ENCODE results near the gene RADX. TPM values are rescaled to one million over a fixed set of nuclear protein-coding genes. Genes with fewer than 3 reads are reported as not detected.

RADX gene
- total RNA-seq, 2 experiments from 2014 or later, result 8.1 to 9.4 TPM

GRCh38 chrX:106698693-106699092 lies 86.9 kb downstream of the RADX start:
- no peak overlapping the region for H3K27ac Mint-ChIP-seq
- no peaks in the 10 kb centered on the region for H3K4me1 Mint-ChIP-seq (ENCODE audit: low read depth)
- intact Hi-C loops (cut with DNase I, micrococcal nuclease), result no loop called here
- TF ChIP-seq CTCF (IDR thresholded peaks at IDR 0.05), result no peak
- Histone ChIP-seq H3K4me1 (ENCODE audit: insufficient read depth, low read length) (no peaks in the 10 kb centered on the region), H3K27ac (ENCODE audit: low read depth in 1 of 2, low read length in 2 of 2) (no peak overlapping the region), H3K9me3 (ENCODE audit: control insufficient read depth in 1 of 2, insufficient read depth in 1 of 2, low read length in 2 of 2) (no peaks in the 10 kb centered on the region), H3K27me3 (ENCODE audit: control insufficient read depth in 1 of 2, insufficient read depth in 2 of 2, low read length in 2 of 2) (no peaks in the 10 kb centered on the region), H3K36me3 (ENCODE audit: insufficient read depth, low read length) (no peaks in the 10 kb centered on the region), H3K4me3 (ENCODE audit: low read length) (no peak overlapping the region)
- no peaks in the 10 kb centered on the region for H3K36me3 Mint-ChIP-seq (ENCODE audit: low read depth)
- ATAC-seq (ENCODE audit: poor library complexity) (no peak), DNase-seq (no peak)
- POLR2A ChIA-PET, result no interaction called here
- CTCF ChIA-PET, result no interaction called here
- H3K9me3 Mint-ChIP-seq, result no peaks in the 10 kb centered on the region
- peaks cover 9% of the 10 kb centered on the region for H3K27me3 Mint-ChIP-seq
- no peak overlapping the region for H3K4me3 Mint-ChIP-seq

- CTCF ChIA-PET, result no interaction called here
- POLR2A ChIA-PET, result no interaction called here
- intact Hi-C loops (cut with DNase I, micrococcal nuclease), result no loop called here
- H3K27ac ChIP-seq (ENCODE audit: low read depth in 1 of 2, low read length in 2 of 2), result no peak overlapping the region
- no peak for TF ChIP-seq CTCF (IDR thresholded peaks at IDR 0.05)
- DNase-seq, result no peak
- H3K4me3 Mint-ChIP-seq, result no peak overlapping the region
- no peak overlapping the region for H3K4me3 ChIP-seq (ENCODE audit: low read length)
- H3K27ac Mint-ChIP-seq, result no peak overlapping the region
- H3K4me1 ChIP-seq (ENCODE audit: insufficient read depth, low read length), result no peaks in the 10 kb centered on the region
- H3K9me3 ChIP-seq (ENCODE audit: control insufficient read depth in 1 of 2, insufficient read depth in 1 of 2, low read length in 2 of 2), result no peaks in the 10 kb centered on the region
- ATAC-seq (ENCODE audit: poor library complexity), result no peak
- no peaks in the 10 kb centered on the region for H3K36me3 ChIP-seq (ENCODE audit: insufficient read depth, low read length)
- no peaks in the 10 kb centered on the region for H3K9me3 Mint-ChIP-seq
- no peaks in the 10 kb centered on the region for H3K36me3 Mint-ChIP-seq (ENCODE audit: low read depth)
- no peaks in the 10 kb centered on the region for H3K27me3 ChIP-seq (ENCODE audit: control insufficient read depth in 1 of 2, insufficient read depth in 2 of 2, low read length in 2 of 2)
- no peaks in the 10 kb centered on the region for H3K4me1 Mint-ChIP-seq (ENCODE audit: low read depth)
- H3K27me3 Mint-ChIP-seq, result peaks cover 4% of the 10 kb centered on the region
These were observed 90.9 kb downstream of the RADX start for GRCh38 chrX:106702636-106703035.

GRCh38 chrX:106706466-106706865 lies 94.7 kb downstream of the RADX start:
- H3K36me3 ChIP-seq (ENCODE audit: insufficient read depth, low read length), result no peaks in the 10 kb centered on the region
- POLR2A ChIA-PET, result no interaction called here
- CTCF ChIA-PET, result no interaction called here
- Mint-ChIP-seq H3K4me3 (no peak overlapping the region), H3K27ac (no peak overlapping the region), H3K9me3 (no peaks in the 10 kb centered on the region), H3K4me1 (ENCODE audit: low read depth) (no peaks in the 10 kb centered on the region), H3K27me3 (peaks cover 4% of the 10 kb centered on the region), H3K36me3 (ENCODE audit: low read depth) (no peaks in the 10 kb centered on the region)
- TF ChIP-seq CTCF (IDR thresholded peaks at IDR 0.05), result no peak
- no peak for ATAC-seq (ENCODE audit: poor library complexity)
- H3K27ac ChIP-seq (ENCODE audit: low read depth in 1 of 2, low read length in 2 of 2), result no peak overlapping the region
- intact Hi-C loops (cut with DNase I, micrococcal nuclease), result no loop called here
- H3K4me1 ChIP-seq (ENCODE audit: insufficient read depth, low read length), result no peaks in the 10 kb centered on the region
- H3K9me3 ChIP-seq (ENCODE audit: control insufficient read depth in 1 of 2, insufficient read depth in 1 of 2, low read length in 2 of 2), result no peaks in the 10 kb centered on the region
- H3K27me3 ChIP-seq (ENCODE audit: control insufficient read depth in 1 of 2, insufficient read depth in 2 of 2, low read length in 2 of 2), result no peaks in the 10 kb centered on the region
- DNase-seq, result no peak
- H3K4me3 ChIP-seq (ENCODE audit: low read length), result no peak overlapping the region
